HG03175 (cell line): ENCODE measurements around the gene NHERF1.

ENCODE experiments used
- ATAC-seq: cut with Tn5 transposase; IDR thresholded peaks from one replicate; pipeline ENCODE4 v1.9.1; 2021; ENCODE audit warnings: mild to moderate bottlenecking, moderate library complexity; ENCODE audit not compliant: unreplicated experiment

Gene NHERF1

GRCh38 chr17:74767111-74767516 is 18.7 kb downstream of the NHERF1 start:
- ATAC-seq: no peak

DNA sequence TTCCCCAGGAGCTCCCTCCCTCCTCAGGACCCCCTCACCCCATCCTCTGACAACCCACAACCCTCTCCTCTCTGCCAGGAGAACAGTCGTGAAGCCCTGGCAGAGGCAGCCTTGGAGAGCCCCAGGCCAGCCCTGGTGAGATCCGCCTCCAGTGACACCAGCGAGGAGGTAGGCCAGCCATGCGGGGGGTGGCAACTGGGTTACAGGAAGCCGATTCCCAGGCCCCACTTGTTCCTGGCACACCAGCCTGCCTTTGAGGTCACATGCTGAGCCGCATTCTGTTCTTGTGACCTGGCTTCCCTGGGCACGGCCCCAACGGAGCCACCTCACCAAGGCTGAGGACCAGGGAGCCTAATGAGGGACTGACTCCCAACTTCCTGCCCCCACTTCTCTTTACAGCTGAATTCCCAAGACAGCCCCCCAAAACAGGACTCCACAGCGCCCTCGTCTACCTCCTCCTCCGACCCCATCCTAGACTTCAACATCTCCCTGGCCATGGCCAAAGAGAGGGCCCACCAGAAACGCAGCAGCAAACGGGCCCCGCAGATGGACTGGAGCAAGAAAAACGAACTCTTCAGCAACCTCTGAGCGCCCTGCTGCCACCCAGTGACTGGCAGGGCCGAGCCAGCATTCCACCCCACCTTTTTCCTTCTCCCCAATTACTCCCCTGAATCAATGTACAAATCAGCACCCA is 19.8 kb downstream of the NHERF1 start:
- ATAC-seq: no peak

- ATAC-seq: no peak
Measured at GRCh38 chr17:74768763-74769114, 20.3 kb downstream of the NHERF1 start.

GRCh38 chr17:74769266-74769855 is 20.9 kb downstream of the NHERF1 start:
- no peak for ATAC-seq

- ATAC-seq: no peak
Measured at GRCh38 chr17:74769856-74770497, 21.5 kb downstream of the NHERF1 start.

DNA sequence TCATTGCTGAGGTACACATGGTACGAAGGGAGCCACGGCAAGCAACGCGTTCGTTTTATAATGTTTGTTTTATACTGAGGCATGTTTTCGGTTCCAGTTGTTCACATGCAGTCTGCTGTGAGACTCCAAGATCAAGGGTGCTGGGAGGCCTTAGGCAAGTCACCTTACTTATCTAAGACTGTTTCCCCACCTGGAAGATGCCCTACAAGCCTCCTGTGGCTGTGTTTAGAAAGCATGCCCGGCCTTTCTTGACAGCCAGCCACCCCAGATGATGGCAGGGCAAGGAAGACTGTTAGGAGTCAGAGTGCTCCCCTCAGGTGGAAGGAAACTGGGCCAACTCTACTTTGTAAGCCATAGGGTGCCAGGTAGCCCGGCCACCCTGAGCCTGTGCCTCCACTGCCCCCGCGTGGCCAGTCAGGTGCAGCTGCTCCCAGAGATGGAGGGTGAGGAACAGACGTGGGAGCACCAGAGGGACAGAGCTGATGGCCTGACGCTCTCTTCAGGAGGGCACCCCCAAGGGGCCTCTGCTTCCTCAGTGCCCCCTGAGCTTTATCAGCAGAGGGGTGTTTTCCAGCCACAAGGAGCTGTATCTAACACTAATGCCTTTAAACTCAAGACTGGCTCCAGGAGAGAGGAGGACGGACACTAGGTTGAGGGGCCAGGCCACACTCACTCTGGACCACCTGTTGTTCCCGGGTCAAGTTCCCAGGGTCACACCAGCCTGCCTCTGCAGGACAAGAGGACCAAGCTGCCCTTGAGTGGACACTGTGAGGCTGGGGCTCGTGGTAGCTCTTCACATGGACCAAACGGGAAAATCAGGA is 22.3 kb downstream of the NHERF1 start:
- ATAC-seq: peak; percentile 55

- no peak for ATAC-seq
Measured at GRCh38 chr17:74771319-74771914, 23.0 kb downstream of the NHERF1 start.

GRCh38 chr17:74772053-74772452 is 23.6 kb downstream of the NHERF1 start:
- no peak for ATAC-seq

DNA sequence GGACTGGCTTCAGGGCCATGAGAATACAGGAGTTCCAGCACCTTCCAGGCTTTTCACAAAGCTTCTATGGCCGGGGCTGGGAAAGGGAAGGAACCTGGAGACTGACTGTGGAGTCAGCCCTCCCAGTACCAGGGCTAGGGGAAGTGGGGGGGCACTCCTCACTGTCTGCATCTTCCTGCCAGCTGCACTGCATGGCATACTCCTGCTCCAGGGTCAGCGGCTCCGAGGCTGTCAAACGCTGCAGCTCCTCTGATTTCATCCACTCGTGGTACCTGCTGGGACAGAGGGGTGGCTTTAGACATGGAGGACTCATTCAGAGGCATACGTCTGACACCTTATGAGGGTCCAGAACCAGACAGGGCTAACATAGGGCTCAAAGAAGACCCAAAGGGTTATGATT is 25.0 kb downstream of the NHERF1 start:
- ATAC-seq: no peak

DNA sequence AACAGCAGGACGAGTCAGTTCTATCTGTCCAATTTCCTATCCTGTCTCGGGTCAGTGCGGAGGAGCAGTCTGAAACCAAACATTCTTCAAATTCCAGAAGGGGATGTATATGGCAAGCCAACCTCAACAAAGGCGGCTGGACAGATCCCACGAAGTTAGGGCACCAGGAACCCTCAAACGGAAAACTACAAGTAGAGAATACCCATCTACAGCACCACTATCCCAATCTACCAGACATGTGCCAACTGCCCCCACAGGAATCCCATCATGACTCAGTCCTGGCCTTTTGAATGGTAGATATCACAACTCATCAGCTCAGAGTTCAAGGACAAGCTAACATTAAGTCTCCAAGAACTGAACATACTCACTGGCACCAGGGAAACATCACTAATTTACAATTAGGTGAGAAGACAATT is 25.5 kb downstream of the NHERF1 start:
- no peak for ATAC-seq

DNA sequence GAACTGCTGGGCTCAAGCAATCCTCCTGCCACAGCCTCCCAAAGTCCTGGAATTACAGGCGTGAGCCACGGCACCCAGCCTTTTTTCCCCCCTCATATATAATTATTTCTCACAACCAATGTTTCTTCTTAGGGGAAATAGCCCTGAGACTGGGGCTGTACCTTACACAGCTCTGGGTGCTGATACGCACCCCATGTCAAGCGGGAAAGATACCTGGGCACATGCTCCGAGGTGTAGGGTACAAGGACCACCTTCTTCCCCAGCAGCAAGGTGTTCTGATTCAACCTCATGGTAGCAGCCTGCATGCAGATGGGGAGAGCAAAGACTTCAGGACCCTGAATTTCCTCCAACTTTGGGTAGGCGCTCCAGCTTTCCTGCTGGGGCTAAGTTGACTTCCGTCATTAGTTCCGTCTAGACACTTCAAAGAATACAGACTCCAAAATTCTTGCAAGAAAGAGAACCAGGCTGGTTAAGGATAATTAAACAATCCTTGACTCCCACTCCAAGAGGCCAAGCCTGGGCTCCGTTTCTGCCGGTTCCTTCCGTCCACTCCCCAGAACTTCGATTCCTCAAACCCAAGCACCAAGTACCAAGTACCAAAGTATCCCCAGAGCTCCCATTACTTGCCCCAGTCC is 27.1 kb downstream of the NHERF1 start:
- ATAC-seq: no peak

DNA sequence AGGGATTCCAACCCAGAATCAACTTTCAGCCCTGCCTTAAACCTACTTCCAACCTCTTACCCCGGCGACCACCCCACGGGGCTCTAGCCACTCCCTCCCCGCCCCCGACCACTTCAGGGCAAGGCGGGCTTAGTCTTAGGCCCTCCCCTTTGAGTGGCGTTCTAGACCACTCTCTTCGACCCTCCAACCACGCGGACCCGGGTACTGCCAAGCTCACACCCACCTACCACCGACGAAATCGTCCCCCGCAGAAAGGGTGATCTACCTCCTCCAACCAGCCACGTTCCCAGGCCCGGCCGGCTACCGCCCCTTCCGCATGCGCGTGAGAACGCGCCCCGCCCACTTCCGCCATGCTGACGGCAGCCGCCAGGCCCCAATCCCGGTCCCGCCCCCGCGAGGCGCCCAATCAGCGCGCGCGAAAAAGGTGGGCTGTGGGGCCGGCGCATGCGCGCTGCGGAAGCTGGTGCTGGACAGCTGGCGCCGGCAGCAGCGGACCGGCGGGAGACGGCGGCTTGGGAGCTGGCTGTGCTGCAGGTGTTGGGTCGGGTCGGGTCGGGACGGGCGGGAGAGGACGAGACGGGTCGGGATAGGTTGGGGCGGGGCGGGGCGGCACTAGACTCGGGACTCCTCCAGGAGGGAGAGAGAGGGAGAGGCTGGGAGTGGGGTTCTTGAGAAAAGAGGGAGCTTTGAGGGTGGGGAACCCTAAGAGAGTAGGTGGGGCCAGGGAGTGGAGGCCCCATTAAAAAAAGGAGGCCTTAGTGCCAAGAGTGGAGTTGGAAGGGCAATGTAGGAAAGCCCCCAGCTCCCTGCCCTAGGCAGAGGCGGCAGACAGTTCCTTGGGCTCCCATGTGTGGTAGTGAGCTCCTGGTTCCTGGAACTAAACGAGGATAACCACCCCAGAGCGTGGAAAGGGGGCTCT is 27.9 kb downstream of the NHERF1 start, which contains the start of gene NAT9:
Gene NAT9, minus strand, starts transcription at position 302 of the 919 bp plus-strand sequence. CDS start 647 bp downstream, outside the sequence.
- peak; percentile 68 for ATAC-seq

- no peak for ATAC-seq
Measured at GRCh38 chr17:74776990-74777389, 28.6 kb downstream of the NHERF1 start.

- no peak for ATAC-seq
Measured at GRCh38 chr17:74777901-74778515, 29.6 kb downstream of the NHERF1 start.

GRCh38 chr17:74778960-74779359 is 30.5 kb downstream of the NHERF1 start:
- no peak for ATAC-seq

DNA sequence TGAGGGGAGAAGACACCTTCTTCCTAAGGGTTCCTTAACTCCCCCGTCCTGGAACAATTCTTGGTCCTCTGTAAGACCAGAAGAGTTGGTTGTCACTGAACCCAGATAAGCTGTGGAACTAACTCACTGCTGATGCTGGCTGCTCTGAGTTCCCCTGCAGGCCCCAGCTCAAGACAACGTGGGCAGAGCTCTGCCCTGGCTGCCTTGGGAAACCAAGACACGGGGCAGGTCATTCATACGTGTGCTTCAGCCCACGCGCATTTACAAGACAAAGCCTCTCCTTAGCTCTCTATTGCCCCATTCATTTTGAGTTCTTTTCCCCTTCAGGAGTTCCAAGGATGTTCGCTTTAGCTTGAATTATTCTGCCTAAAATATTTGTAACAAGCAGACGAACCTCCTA is 31.1 kb downstream of the NHERF1 start:
- ATAC-seq: peak; percentile 0

DNA sequence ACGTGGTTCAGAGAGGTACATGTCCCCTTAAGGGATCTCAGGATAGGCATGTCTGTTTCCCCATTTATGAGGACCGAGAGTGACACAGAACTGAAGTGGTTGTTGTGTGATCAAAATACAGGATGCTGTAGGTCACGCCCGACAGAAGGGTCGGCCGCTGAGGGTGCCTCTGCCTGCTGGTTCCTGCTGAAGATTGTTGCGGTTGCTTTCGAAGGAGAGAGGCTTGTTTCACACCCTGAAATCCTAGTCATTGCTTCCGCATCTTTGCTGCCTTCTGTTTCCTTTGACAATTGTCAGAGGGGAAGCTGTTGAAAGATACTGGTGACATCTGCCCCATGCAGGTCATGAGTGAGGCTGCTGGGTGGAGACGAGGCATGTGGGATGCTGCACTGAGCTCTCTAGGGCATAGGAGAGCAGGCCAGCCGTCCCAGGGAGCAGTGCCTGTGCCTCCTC is 31.5 kb downstream of the NHERF1 start:
- peak; percentile 70 for ATAC-seq

- no peak for ATAC-seq
Measured at GRCh38 chr17:74780443-74781238, 32.2 kb downstream of the NHERF1 start.
